HT-29 (cell line): Measurements from ENCODE around the gene MPO. TPM values are rescaled to one million over a fixed set of nuclear protein-coding genes. Genes with fewer than 3 reads are reported as not detected.

Experiments used
- DNase-seq: peaks from one replicate; pipeline ENCODE4 v3.0.0-alpha.2; 2015; ENCODE audit warnings: low spot score
- total RNA-seq: library from RNA; depleted of rRNA; stranded (reverse); fragments of >200 nt; shearing (Covaris generic); gene quantifications from 2 replicates; pipeline ENCODE4 v1.2.3, GENCODE V29; 2014

Gene MPO
- total RNA-seq, 1 experiment from 2014 or later = not detected

DNA sequence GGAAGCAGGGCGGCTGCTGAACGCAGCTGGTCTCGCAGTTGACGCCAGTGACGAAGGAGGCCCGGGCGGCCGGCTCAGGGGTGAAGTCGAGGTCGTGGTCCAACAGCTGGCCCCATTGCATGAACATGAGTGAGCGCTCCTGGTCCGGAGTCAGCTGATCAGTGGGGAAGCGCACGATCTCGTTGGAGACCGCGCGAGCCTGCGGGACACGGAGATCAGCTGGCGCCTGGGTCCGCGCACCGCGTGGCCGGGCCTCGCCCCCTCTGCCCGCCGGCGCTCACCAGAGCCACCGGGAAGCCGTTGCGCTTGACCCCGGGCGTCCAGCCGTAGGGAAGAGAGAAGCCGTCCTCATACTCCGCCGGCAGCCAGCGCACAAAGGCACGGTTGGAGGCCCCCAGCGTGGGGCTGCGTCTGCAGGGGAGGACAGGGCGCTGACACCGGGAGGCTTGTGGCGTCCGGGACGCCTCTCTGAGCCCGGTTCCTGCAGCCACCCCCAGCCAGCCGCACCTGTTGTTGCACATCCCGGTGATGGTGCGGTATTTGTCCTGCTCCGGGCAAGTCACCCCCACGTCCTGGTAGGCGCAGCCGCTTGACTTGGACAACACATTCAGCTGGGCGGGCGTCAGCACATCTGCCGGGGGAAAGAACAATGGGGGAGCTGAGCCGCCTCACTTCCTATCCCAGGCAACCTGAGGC is 1.6 kb downstream of the MPO start:
- no peak for DNase-seq

- DNase-seq = no peak
Observed at GRCh38 chr17:58278661-58279015, 2.1 kb downstream of the MPO start.

DNA sequence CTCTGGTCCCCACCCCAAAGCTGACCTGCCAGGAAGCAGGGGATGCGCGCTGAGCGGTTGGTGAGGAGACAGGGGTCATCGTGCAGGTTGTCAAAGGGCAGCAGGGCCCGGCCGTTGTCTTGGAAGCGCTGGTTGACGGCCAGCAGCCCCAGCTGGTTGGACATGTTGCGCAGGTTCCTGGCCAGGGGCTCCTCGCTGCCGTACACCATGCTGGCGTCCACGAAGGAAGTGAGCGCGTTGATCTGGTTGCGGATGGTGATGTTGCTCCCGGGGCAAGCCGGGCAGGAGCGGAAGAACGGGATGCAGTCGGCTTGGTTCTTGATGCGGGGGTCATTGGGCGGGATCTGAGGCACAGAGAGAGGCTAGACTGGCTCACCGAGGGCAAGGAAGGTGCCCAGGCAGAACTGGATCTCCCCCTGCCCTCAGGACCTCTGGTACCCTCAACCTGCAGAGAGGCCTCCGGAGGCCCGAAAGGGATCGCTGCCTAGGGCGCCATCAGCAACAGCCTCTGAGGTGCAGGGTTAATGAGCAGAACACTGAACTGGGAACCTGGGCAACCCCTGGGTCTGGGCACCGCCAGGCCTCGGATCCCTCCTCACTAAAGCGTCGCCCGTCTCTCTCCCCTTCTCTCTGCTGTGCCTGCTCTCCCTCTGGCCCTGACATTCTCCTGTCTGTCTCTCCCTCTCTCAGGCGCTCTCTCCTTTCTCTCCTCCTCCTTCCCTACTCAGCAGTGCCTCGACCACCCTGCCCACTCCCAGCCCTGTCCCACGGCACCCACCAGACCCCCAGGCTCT is 2.7 kb downstream of the MPO start:
- DNase-seq = no peak

GRCh38 chr17:58277107-58277801 is 3.5 kb downstream of the MPO start:
- peak; percentile 31 for DNase-seq

DNA sequence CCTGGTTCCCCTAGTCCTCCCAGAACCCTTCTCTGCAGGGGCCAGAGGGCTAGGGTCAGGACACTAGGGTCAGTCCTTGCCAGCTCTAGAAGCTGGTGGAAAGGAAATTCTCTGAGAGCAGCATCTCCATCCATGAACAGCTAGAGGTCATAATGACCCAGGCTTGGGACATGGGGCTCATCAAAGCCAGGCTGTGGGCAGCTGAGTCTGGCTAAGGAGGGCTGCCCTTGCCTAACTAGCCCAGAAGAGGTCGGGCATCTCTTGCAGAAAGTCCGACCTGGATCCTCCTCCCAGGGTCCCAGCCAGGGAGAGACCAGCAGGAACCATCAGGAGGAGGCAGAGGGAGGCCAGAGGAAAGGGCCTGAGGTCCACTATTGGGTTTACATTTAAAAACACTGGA is 4.3 kb downstream of the MPO start:
- no peak for DNase-seq

- no peak for DNase-seq
Observed at GRCh38 chr17:58275417-58275816, 5.3 kb downstream of the MPO start.

- no peak for DNase-seq
Observed at GRCh38 chr17:58273453-58274104, 7.2 kb downstream of the MPO start.

DNA sequence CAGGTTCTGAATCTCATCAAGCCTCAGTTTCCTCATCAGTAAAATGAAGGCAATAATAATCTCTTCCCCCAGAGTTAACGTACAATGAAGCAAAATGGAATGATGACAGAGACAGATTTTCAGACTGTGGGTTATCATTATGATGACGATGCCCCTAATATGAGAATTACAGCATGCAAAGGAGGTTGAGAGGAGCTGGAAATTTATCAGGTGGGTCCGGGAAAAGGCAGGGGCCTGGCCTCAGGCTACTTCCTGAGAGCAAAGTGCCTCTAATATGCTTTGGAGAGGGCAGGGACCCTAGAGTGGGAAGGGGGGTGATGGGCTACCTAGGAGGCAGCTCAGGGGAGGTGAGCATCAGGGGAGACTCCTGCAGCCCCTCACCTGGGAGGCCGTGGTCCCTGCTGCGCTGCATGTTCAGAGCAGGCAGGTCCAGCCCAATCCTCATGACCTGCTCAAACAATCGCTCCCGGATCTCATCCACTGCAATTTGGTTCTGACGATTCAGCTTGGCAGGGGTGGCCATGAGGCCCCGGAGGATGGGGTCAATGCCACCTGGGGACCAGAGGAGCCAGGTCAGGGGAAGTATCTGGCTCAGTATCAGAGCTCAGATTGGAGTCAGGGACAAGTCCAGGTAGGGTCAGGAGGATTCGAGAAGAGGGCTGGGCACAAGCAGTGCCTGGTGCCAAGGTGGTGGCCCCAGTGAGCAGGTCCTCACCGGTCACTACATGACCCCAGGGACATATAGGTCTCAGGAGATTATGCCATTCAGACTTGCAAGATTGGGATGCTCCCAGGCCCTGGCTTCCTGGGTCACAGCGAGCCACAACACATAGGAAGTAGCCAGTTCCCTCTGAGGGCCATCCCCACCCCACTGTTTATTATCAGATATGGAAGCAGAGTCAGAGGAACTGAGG is 8.1 kb downstream of the MPO start:
- DNase-seq = no peak

- DNase-seq = no peak
Observed at GRCh38 chr17:58271216-58271931, 9.4 kb downstream of the MPO start.

DNA sequence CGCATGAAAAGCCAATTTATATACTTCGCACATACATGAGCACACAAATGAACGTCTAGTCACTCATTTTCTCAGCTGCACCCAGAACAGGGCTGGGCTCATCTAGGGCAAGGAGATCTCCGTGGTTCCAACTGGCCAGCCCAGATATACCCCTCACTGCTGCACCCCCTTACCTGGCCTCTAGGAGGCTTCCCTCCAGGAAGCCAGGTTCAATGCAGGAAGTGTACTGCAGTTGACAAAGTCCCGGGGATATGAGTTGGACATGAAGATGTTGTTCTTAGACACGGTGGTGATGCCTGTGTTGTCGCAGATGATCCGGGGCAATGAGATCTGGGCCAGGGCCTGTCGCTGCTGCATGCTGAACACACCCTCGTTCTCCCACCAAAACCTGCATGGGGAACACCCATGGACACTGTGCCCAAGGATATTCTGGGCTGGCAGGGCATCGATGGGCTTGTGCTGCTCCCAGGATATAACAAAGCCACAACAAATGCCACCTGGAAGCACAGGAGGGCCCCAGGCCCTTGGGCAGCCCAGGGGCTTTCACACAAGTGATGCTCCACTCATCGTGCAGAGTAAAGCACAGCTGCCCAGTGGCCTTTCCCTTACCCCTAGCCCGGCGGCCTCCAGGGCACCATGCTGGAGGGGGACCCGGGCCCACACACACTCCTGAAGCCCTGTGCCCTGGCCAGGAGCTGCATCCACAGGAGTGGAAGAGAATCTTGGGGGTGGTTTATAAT is 10.1 kb downstream of the MPO start:
- peak; percentile 49 for DNase-seq

- no peak for DNase-seq
Observed at GRCh38 chr17:58269557-58270291, 11.0 kb downstream of the MPO start.

DNA sequence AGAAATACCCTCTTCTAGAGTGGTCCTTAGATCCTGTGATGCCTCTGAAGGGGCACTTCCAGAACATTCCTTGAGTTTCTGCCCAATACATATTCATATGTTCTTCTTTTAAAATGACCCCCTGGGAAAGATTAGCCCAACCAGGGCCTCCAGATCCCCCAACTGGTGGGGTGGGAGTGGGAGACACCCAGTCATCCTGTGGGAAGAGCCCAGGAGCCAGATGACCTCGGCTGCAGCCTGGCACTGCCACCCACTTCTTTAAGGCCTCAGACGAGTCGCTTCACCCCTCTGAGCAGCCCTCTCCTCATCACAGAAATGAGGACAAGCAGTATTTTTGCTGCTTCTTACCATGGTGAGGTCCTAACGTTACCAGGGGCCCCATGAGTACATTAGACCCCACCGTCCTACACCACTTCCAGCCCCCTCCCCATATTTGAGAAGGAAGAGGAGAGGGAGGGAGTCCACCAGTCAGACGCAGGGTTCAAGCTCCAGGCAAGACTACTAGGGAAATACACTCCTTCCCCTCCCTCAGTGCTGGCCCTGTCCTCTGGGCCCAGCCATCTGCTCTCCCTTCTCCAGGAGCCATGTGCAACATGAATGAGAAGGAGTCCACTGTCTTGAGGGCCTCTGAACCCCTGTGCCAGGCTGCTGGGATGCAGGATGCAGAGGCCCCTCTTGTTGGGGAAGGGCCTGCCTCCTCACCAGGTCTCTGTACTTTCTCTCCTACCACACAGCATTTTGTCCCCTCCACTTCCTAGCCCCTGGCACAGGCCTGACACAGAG is 11.8 kb downstream of the MPO start:
- DNase-seq = no peak

- DNase-seq = no peak
Observed at GRCh38 chr17:58268326-58268725, 12.4 kb downstream of the MPO start.

GRCh38 chr17:58267347-58268324 is 13.1 kb downstream of the MPO start:
- no peak for DNase-seq

DNA sequence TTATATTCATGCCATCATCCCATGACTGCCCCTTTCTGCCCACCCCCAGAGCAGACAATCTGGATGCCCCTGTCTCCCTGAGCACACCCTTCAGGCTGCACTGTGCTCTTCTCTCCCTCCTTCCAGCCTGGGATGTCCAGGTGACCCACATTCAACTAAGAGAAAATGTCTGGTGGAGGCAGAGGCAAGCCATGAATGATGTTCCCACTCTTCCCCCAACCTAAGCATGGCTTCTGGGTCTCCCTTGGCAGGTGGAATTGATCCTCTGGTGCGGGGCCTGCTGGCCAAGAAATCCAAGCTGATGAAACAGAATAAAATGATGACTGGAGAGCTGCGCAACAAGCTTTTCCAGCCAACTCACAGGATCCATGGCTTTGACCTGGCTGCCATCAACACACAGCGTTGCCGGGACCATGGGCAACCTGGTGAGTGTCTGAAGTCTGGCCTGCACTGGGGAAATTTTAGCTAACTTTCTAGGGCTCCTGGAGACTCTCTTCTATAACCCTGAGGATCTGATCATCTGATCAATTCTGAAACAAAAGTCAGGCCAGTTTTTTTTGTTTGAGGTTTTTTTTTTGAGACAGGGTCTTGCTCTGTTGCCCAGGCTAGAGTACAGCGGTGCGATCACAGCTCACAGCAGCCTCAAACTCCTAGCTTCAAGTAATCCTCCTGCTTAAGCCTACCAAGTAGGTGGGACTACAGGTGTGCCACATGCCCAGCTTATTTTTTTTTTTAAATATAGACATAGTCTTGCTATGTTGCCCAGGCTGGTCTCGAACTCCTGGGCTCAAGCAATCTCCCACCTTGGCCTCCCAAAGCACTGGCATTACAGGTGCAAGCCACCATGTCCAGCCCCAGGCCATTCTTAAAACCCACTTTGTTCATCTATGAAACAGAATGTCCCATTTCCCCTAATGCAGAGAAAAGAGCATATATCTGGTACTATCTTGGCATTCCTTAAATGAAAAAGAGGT is 14.5 kb downstream of the MPO start:
- DNase-seq = no peak

DNA sequence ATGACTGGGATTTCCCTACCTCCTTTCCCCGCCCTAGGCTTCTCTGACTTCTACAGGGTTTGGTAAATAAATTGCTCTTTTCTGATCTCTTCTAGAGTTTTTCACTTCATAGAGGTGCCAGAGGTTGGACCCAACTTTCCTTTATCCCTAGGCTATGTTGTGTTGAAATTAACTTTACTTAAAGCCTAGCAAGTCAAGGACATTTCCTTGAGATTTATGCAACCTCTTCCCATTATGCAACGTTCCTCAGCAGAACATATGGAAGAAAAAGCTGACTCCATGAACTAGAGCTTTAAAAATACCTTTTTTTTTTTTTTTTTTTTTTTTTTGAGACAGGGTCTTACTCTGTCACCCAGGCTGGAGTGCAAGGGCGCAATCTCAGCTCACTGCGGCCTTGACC is 15.5 kb downstream of the MPO start:
- no peak for DNase-seq
